HFFc6 (cell line): ENCODE data around the gene ANXA10. TPM values are rescaled to one million over a fixed set of nuclear protein-coding genes. Genes with fewer than 3 reads are reported as not detected.

Experiments used
- DNase-seq: peaks from one replicate; pipeline ENCODE4 v3.0.0-alpha.2; 2018
- H3K27ac Mint-ChIP-seq: 2 replicates; pipeline ENCODE4 v1.8.0; 2020; ENCODE audit warnings: mild to moderate bottlenecking, mixed read lengths
- H3K27me3 Mint-ChIP-seq: 2 replicates; pipeline ENCODE4 v1.8.0; 2021; ENCODE audit warnings: mild to moderate bottlenecking, moderate library complexity, mixed read lengths; ENCODE audit not compliant: insufficient read depth
- H3K36me3 Mint-ChIP-seq: 2 replicates; pipeline ENCODE4 v1.8.0; 2021; ENCODE audit warnings: low read depth, mixed read lengths
- H3K4me1 Mint-ChIP-seq: 2 replicates; pipeline ENCODE4 v1.8.0; 2020; ENCODE audit warnings: low read depth, mixed read lengths
- H3K4me3 Mint-ChIP-seq: 2 replicates; pipeline ENCODE4 v1.8.0; 2020; ENCODE audit warnings: mild to moderate bottlenecking, moderate library complexity, mixed read lengths
- H3K9me3 Mint-ChIP-seq: 2 replicates; pipeline ENCODE4 v1.8.0; 2020; ENCODE audit warnings: mild to moderate bottlenecking, mixed read lengths
- total RNA-seq, 6 experiments: library from RNA; stranded (reverse); fragmentation: NEBNext Ultra II Directional; extraction: Animal tissue kit (Norgen Biotek cat#: 25700); gene quantifications; 2 replicates in 1 of 6; 3 replicates in 5 of 6; pipeline ENCODE4 v1.2.3, GENCODE V29; 2021
- TF ChIP-seq, protein P1 (sequence below): fragments of 200-600 bp; sonication (generic); IDR thresholded peaks from 2 replicates; pipeline ENCODE4 v1.5.0; 2021; ENCODE audit warnings: antibody characterized with exemption, mild to moderate bottlenecking

The ANXA10 gene
- total RNA-seq, 6 experiments from 2014 or later = 0.46 to 1.9 (median 0.85) TPM

DNA sequence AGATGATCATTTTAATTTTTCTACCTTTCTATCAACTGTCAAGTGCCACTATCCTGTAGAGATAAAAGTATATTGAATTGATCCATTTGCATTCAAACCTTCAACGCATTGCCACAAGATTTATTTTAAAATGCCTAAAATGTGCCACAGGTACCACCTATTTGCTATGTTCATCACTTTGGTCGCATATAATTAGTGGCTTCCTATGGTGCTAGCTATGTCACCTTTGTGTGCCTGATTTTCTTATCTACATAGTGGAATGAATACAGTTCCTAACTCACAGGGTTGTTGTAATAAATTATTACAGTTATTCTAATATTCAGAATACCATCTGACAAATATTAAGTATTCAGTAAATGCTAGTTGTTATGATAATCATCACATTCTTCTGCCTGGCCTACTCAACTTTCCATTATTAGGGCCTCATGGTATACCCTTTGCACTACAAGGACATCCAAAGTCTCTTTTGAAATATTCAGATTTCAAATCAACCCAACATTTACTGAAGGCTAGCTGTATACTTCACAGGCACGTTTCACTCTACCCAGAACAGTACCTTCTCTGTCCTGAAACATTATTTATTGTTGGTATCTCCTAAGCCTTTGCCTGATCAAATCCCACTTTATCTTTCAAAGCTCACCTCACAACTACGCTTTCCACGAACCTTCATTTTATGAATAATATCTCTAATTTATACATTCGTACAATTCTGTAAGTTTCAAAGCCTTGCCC is 62.4 kb downstream of the ANXA10 start:
- Mint-ChIP-seq H3K4me3 (no peak overlapping the region), H3K27ac (no peak overlapping the region), H3K36me3 (peaks cover 11% of the 10 kb centered on the region), H3K27me3 (no peaks in the 10 kb centered on the region), H3K4me1 (peaks cover 21% of the 10 kb centered on the region), H3K9me3 (peaks cover 5% of the 10 kb centered on the region; the same call in 1 of the 2 replicates)
- no peak for DNase-seq
- TF ChIP-seq, protein P1, sequence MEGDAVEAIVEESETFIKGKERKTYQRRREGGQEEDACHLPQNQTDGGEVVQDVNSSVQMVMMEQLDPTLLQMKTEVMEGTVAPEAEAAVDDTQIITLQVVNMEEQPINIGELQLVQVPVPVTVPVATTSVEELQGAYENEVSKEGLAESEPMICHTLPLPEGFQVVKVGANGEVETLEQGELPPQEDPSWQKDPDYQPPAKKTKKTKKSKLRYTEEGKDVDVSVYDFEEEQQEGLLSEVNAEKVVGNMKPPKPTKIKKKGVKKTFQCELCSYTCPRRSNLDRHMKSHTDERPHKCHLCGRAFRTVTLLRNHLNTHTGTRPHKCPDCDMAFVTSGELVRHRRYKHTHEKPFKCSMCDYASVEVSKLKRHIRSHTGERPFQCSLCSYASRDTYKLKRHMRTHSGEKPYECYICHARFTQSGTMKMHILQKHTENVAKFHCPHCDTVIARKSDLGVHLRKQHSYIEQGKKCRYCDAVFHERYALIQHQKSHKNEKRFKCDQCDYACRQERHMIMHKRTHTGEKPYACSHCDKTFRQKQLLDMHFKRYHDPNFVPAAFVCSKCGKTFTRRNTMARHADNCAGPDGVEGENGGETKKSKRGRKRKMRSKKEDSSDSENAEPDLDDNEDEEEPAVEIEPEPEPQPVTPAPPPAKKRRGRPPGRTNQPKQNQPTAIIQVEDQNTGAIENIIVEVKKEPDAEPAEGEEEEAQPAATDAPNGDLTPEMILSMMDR = no peak

DNA sequence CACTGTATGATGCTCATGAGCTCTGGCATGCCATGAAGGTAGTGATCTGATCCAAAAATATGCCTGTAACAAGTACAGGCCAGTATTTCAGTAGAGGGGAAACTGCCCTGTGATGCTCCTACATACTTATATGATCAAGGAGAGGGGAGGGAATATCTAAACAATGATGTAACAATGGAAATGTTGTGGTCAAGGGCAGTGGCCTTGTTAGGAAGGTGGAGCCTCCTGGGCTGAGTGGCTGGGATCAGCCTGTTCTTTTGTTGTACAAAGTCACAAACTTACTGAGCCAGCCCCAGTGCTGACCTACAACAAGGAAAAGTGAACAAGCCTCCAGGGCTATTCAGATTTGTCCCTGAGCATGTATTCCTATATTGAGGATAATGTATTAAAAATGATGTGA is 70.3 kb downstream of the ANXA10 start:
- TF ChIP-seq, protein P1 = no peak
- no peak for DNase-seq
- H3K4me1 Mint-ChIP-seq = peaks cover 23% of the 10 kb centered on the region

DNA sequence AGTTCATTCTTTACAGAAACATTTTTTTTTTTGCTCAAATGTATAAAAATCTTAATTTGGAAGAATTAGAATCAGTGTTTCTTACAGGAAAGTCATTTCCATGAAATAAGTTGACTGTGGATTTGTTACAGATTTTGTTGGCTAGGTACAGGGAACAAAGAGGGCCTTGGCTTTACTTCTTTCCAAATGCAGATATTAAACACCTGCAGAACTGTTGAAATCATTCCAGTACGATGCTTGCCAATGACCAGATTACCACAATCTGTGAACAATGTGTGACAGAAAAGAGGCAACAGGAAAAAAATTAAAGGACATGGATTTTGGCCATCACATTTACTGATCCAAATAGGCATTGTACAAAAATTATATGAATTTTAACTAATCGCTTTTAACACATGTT is 70.8 kb downstream of the ANXA10 start:
- TF ChIP-seq, protein P1 = no peak
- peaks cover 29% of the 10 kb centered on the region for H3K36me3 Mint-ChIP-seq
- peaks cover 10% of the 10 kb centered on the region for H3K9me3 Mint-ChIP-seq
- no peaks in the 10 kb centered on the region for H3K27me3 Mint-ChIP-seq
- H3K4me3 Mint-ChIP-seq = no peak overlapping the region
- peaks cover 24% of the 10 kb centered on the region for H3K4me1 Mint-ChIP-seq
- no peak for DNase-seq
- H3K27ac Mint-ChIP-seq = no peak overlapping the region

More for the DNA sequence above, 70.3 kb downstream of the ANXA10 start:
- Mint-ChIP-seq H3K36me3 (peaks cover 29% of the 10 kb centered on the region), H3K27ac (no peak overlapping the region), H3K9me3 (peaks cover 10% of the 10 kb centered on the region), H3K27me3 (no peaks in the 10 kb centered on the region), H3K4me3 (no peak overlapping the region)

DNA sequence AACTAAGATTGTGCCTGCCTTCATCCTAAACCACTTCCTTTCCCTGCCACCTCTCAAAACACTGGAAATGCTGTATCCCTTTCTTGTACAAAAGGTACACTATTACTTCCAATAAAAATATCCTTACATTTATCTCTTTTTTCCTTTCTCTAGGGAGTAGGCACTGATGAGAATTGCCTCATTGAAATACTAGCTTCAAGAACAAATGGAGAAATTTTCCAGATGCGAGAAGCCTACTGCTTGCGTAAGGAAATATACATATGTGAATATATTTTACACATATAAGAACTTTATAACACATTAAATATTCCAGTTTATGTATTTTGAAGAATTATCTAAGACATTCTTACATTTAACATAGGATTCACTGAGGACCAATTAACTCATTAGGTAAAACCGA is 71.7 kb downstream of the ANXA10 start:
- peaks cover 5% of the 10 kb centered on the region for H3K9me3 Mint-ChIP-seq
- no peak overlapping the region for H3K27ac Mint-ChIP-seq
- no peak overlapping the region for H3K4me3 Mint-ChIP-seq
- H3K27me3 Mint-ChIP-seq = no peaks in the 10 kb centered on the region
- TF ChIP-seq, protein P1 = no peak
- peaks cover 24% of the 10 kb centered on the region for H3K36me3 Mint-ChIP-seq
- DNase-seq = no peak
- peaks cover 17% of the 10 kb centered on the region for H3K4me1 Mint-ChIP-seq

DNA sequence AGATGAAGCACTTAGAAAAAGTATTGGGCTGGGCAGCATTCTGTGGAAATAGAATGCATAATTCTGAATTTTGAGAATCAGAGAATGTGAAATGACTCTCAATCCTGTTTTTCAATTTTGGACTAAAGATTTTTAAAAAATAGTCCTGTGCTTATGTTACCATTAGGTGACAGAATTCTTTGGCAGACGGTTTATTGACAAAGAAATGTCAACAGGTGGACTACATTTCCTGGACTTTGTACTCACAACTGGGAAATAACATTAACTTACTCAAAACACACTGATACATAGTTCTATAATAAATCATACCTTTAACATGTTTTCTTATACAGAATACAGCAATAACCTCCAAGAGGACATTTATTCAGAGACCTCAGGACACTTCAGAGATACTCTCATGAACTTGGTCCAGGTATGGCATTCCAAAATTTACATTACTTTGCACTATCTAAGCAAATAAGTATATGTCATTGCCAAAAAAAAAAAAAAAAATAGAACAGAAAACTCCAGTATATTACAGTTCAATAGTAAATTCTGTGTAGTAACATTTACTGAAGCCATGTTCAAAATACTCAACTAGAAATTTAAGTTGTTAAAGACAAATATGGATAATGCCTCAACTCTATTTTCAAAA is 72.7 kb downstream of the ANXA10 start:
- Mint-ChIP-seq H3K4me3 (no peak overlapping the region), H3K4me1 (peaks cover 17% of the 10 kb centered on the region), H3K9me3 (peaks cover 5% of the 10 kb centered on the region; the same call in 1 of the 2 replicates), H3K27me3 (no peaks in the 10 kb centered on the region), H3K27ac (no peak overlapping the region), H3K36me3 (peaks cover 15% of the 10 kb centered on the region)
- no peak for DNase-seq
- TF ChIP-seq, protein P1 = no peak
